OCI-LY7 (cell line): ENCODE data around the gene MRPL22. TPM values are rescaled to one million over a fixed set of nuclear protein-coding genes. Genes with fewer than 3 reads are reported as not detected.
A peak's percentile ranks its signal among the peaks of the same experiment; 100 is the strongest.
"Not testable (repeated sequence)": the region's sequence is repeated elsewhere in the genome, so short reads cannot be mapped to it uniquely, and the experiment has no call there.

Experiments used
- BruUV-seq: library from RNA; stranded (reverse); fragments of 400-500 nt; replicated peaks from 2 replicates; lab custom pipeline; 2021; lab: Mats Ljungman, UMichigan
- CTCF ChIA-PET: fragments of 300-600 bp; sonication (Branson Sonifier 250); formaldehyde crosslinking; loops from one replicate; lab custom pipeline; 2022; ENCODE audit warnings: antibody characterized with exemption; ENCODE audit not compliant: unreplicated experiment; lab: Charles Lee
- POLR2A ChIA-PET: fragments of 300-600 bp; sonication (Branson Sonifier 250); formaldehyde crosslinking; loops from one replicate; lab custom pipeline; 2022; ENCODE audit warnings: antibody characterized with exemption; lab: Charles Lee
- DNase-seq: peaks from one replicate; pipeline ENCODE4 v3.0.0-alpha.2; 2015; ENCODE audit warnings: low spot score
- H2AFZ ChIP-seq: fragments of 200-600 bp; sonication (generic), shearing (Covaris generic); 2 replicates; pipeline ENCODE4 v1.6.1; 2014; ENCODE audit warnings: mild to moderate bottlenecking, antibody characterized with exemption, low read length, moderate library complexity
- H3K27ac ChIP-seq: fragments of 200-600 bp; sonication (generic); 2 replicates; pipeline ENCODE4 v1.5.1; 2014; ENCODE audit warnings: mixed run types, low read depth, mild to moderate bottlenecking, moderate library complexity, low read length, inconsistent platforms; ENCODE audit not compliant: poor library complexity, severe bottlenecking
- H3K36me3 ChIP-seq: fragments of 200-600 bp; sonication (generic); 2 replicates; pipeline ENCODE4 v1.6.1; 2014; ENCODE audit warnings: mild to moderate bottlenecking, antibody characterized with exemption, low read length, moderate library complexity, mixed read lengths; ENCODE audit not compliant: insufficient read depth
- H3K4me1 ChIP-seq: fragments of 200-600 bp; sonication (generic); 2 replicates; pipeline ENCODE4 v1.5.1; 2014; ENCODE audit warnings: mild to moderate bottlenecking, low read length; ENCODE audit not compliant: insufficient read depth, poor library complexity, severe bottlenecking
- H3K4me2 ChIP-seq: fragments of 200-600 bp; sonication (generic); 2 replicates; pipeline ENCODE4 v1.6.1; 2014; ENCODE audit warnings: mild to moderate bottlenecking, low read length
- H3K4me3 ChIP-seq: fragments of 200-600 bp; sonication (generic); 2 replicates; pipeline ENCODE4 v1.5.1; 2014; ENCODE audit warnings: mild to moderate bottlenecking, low read depth, low read length; ENCODE audit not compliant: poor library complexity, severe bottlenecking
- H3K79me2 ChIP-seq: fragments of 200-600 bp; sonication (generic); 2 replicates; pipeline ENCODE4 v1.6.1; 2016; ENCODE audit warnings: low read depth, mild to moderate bottlenecking, low read length, moderate library complexity, mixed read lengths; ENCODE audit not compliant: insufficient read depth
- H3K9me2 ChIP-seq: fragments of 200-600 bp; sonication (generic); 2 replicates; pipeline ENCODE4 v1.6.1; 2016; ENCODE audit warnings: mild to moderate bottlenecking, low read length, mixed read lengths; ENCODE audit not compliant: insufficient read depth
- H3K9me3 ChIP-seq: fragments of 200-600 bp; sonication (generic); 2 replicates; pipeline ENCODE4 v1.6.1; 2014; ENCODE audit warnings: mild to moderate bottlenecking, mixed run types, low read length, mixed read lengths
- H4K20me1 ChIP-seq: fragments of 200-600 bp; sonication (generic); 2 replicates; pipeline ENCODE4 v1.6.1; 2014; ENCODE audit warnings: mild to moderate bottlenecking, antibody characterized with exemption, low read length, moderate library complexity, mixed read lengths; ENCODE audit not compliant: insufficient read depth
- CTCF ChIP-seq: fragments of 200-600 bp; sonication (generic); conservative IDR thresholded peaks from 2 replicates; pipeline ENCODE4 v1.5.1; 2014; ENCODE audit warnings: mild to moderate bottlenecking, antibody characterized with exemption, low read length, moderate library complexity, mixed read lengths
- EZH2phosphoT487 ChIP-seq: fragments of 200-600 bp; sonication (generic); IDR thresholded peaks from 2 replicates; pipeline ENCODE4 v1.6.1; 2018; ENCODE audit warnings: low read depth, borderline replicate concordance, mild to moderate bottlenecking, mixed run types, antibody characterized with exemption, low read length, moderate library complexity, mixed read lengths
- intact Hi-C: fragments of 100-400 bp; cut with micrococcal nuclease; formaldehyde crosslinking; loops from one replicate; pipeline ENCODE4 v1.10.0; 2022; ENCODE audit not compliant: unreplicated experiment
- total RNA-seq, 2 experiments: library from RNA; depleted of rRNA in 1 of 2; stranded (reverse); fragments of >200 nt in 1 of 2; shearing (Covaris generic) in 1 of 2; gene quantifications; 2 replicates each; pipeline ENCODE4 v1.2.3, GENCODE V29; 2014 to 2022

Gene MRPL22
- total RNA-seq, 2 experiments from 2014 or later: 34.0 to 91.8 TPM

- Histone ChIP-seq H2AFZ (no peak overlapping the region), H3K9me3 (no peaks in the 10 kb centered on the region), H3K36me3 (no peaks in the 10 kb centered on the region), H4K20me1 (no peaks in the 10 kb centered on the region), H3K4me3 (no peak overlapping the region), H3K27ac (no peak overlapping the region), H3K9me2 (no peaks in the 10 kb centered on the region), H3K4me1 (no peaks in the 10 kb centered on the region), H3K4me2 (no peak overlapping the region), H3K79me2 (no peaks in the 10 kb centered on the region)
- ChIA-PET CTCF (no interaction called here), POLR2A (no interaction called here)
- intact Hi-C loops: no loop called here
- TF ChIP-seq CTCF (no peak), EZH2phosphoT487 (no peak)
- no TSS peak for BruUV-seq
- no peak for DNase-seq
These were observed 60.6 kb downstream of the MRPL22 start for GRCh38 chr5:155001523-155001922.

GRCh38 chr5:155002722-155003121, 61.8 kb downstream of the MRPL22 start:
- CTCF ChIA-PET, H3K9me3 ChIP-seq, BruUV-seq, H3K4me2 ChIP-seq, H3K79me2 ChIP-seq, H2AFZ ChIP-seq, H3K4me1 ChIP-seq, intact Hi-C loops, H3K36me3 ChIP-seq, H3K27ac ChIP-seq, H4K20me1 ChIP-seq, H3K9me2 ChIP-seq, H3K4me3 ChIP-seq, DNase-seq: not testable (repeated sequence)
- POLR2A ChIA-PET: interaction anchor here (0.5 to 0.6 kb wide), 2 partner anchors 14 to 586 kb away, joined by 3 read pairs; no protein-coding TSS in a partner anchor

GRCh38 chr5:155004138-155004744, 63.4 kb downstream of the MRPL22 start:
- TF ChIP-seq CTCF (peak; percentile 60), EZH2phosphoT487 (no peak)
- intact Hi-C loops: no loop called here
- H3K9me3 ChIP-seq: no peaks in the 10 kb centered on the region
- BruUV-seq: no TSS peak
- peak; percentile 5 for DNase-seq
- H3K27ac ChIP-seq: no peak overlapping the region
- ChIA-PET CTCF (no interaction called here), POLR2A (interaction anchor here (0.6 kb wide), 1 partner anchor 887 kb away, joined by 3 read pairs; no protein-coding TSS in a partner anchor)
- no peaks in the 10 kb centered on the region for H3K36me3 ChIP-seq
- no peak overlapping the region for H2AFZ ChIP-seq
- H3K4me3 ChIP-seq: no peak overlapping the region
- no peaks in the 10 kb centered on the region for H3K79me2 ChIP-seq
- H4K20me1 ChIP-seq: no peaks in the 10 kb centered on the region
- H3K9me2 ChIP-seq: no peaks in the 10 kb centered on the region
- no peaks in the 10 kb centered on the region for H3K4me1 ChIP-seq
- H3K4me2 ChIP-seq: no peak overlapping the region

GRCh38 chr5:155006265-155006664, 65.4 kb downstream of the MRPL22 start:
- intact Hi-C loops, H3K79me2 ChIP-seq, H3K36me3 ChIP-seq, CTCF ChIA-PET, H4K20me1 ChIP-seq, H3K27ac ChIP-seq, POLR2A ChIA-PET, H3K4me3 ChIP-seq, H2AFZ ChIP-seq, H3K4me2 ChIP-seq, H3K4me1 ChIP-seq, DNase-seq, BruUV-seq, H3K9me3 ChIP-seq, H3K9me2 ChIP-seq: not testable (repeated sequence)
